ENCODE measurements around the gene ZNF44.

DNA sequence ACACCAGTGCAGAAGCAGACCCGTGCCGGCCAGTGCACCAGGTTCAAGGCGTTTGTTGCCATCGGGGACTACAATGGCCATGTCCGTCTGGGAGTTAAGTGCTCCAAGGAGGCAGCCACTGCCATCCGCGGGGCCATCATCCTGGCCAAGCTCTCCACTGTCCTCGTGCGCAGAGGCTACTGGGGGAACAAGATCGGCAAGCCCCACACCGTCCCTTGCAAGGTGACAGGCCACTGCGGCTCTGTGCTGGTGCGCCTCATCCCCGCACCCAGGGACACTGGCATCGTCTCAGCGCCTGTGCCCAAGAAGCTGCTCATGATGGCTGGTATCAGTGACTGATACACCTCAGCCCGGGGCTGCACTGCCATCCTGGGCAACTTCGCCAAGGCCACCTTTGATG is 10.1 kb downstream of the ZNF44 start:
- TF ChIP-seq EP300 (IDR thresholded peaks at IDR 0.05), result no peak
- TF ChIP-seq, protein P1, sequence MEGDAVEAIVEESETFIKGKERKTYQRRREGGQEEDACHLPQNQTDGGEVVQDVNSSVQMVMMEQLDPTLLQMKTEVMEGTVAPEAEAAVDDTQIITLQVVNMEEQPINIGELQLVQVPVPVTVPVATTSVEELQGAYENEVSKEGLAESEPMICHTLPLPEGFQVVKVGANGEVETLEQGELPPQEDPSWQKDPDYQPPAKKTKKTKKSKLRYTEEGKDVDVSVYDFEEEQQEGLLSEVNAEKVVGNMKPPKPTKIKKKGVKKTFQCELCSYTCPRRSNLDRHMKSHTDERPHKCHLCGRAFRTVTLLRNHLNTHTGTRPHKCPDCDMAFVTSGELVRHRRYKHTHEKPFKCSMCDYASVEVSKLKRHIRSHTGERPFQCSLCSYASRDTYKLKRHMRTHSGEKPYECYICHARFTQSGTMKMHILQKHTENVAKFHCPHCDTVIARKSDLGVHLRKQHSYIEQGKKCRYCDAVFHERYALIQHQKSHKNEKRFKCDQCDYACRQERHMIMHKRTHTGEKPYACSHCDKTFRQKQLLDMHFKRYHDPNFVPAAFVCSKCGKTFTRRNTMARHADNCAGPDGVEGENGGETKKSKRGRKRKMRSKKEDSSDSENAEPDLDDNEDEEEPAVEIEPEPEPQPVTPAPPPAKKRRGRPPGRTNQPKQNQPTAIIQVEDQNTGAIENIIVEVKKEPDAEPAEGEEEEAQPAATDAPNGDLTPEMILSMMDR (IDR thresholded peaks at IDR 0.05), result no peak
- TF ChIP-seq, protein P2, sequence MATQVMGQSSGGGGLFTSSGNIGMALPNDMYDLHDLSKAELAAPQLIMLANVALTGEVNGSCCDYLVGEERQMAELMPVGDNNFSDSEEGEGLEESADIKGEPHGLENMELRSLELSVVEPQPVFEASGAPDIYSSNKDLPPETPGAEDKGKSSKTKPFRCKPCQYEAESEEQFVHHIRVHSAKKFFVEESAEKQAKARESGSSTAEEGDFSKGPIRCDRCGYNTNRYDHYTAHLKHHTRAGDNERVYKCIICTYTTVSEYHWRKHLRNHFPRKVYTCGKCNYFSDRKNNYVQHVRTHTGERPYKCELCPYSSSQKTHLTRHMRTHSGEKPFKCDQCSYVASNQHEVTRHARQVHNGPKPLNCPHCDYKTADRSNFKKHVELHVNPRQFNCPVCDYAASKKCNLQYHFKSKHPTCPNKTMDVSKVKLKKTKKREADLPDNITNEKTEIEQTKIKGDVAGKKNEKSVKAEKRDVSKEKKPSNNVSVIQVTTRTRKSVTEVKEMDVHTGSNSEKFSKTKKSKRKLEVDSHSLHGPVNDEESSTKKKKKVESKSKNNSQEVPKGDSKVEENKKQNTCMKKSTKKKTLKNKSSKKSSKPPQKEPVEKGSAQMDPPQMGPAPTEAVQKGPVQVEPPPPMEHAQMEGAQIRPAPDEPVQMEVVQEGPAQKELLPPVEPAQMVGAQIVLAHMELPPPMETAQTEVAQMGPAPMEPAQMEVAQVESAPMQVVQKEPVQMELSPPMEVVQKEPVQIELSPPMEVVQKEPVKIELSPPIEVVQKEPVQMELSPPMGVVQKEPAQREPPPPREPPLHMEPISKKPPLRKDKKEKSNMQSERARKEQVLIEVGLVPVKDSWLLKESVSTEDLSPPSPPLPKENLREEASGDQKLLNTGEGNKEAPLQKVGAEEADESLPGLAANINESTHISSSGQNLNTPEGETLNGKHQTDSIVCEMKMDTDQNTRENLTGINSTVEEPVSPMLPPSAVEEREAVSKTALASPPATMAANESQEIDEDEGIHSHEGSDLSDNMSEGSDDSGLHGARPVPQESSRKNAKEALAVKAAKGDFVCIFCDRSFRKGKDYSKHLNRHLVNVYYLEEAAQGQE (IDR thresholded peaks at IDR 0.05), result no peak
- no peak for TF ChIP-seq GATA3 (IDR thresholded peaks at IDR 0.05; ENCODE audit: borderline replicate concordance)
- TF ChIP-seq HDAC2 (IDR thresholded peaks at IDR 0.05), result no peak
- no peak for TF ChIP-seq SMC3 (IDR thresholded peaks at IDR 0.05)

Measured in A549 (cell line).